ENCODE results near the gene STXBP2.

Gene STXBP2

DNA sequence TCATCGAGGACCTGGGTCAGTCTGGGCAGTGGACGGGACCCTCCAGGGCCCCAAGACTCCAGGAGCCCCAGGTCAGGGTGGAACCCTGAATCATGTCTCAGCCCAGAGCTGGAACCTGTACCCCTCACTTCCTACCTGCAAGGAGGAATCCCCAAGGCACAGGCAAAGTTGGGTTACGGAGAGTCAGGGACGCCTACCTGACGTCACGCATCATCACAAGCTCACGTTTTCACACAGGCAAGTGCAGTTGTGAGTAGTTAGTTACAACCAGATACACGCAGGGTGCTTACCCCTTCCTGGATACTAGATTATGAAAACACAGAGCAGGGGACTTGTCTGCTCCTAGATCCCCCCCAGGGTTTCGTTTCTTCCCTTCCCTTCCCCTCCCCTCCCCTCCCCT is 33.9 kb downstream of the STXBP2 start:
- Histone ChIP-seq H3K4me3 (no peak overlapping the region), H3K27ac (no peak overlapping the region)

DNA sequence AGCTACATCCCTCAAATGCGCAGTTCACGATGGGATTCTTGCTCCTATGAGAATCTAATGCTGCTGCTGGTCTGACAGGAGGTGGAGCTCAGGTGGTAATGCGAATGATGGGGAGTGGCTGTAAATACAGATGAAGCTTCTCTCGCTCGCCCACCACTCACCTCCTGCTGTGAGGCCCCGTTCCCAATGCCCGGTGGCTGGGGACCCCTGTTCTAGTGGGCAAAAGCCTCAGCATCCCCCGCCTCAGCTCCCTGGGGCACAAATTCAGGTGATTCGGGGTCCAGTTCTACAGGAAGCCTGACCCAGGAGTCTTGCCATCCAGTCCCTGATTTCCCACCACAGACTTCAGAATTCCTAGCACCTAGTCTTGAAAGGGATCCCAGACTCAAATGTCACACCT is 35.6 kb downstream of the STXBP2 start:
- H3K27ac ChIP-seq = no peak overlapping the region
- H3K4me3 ChIP-seq = no peak overlapping the region

DNA sequence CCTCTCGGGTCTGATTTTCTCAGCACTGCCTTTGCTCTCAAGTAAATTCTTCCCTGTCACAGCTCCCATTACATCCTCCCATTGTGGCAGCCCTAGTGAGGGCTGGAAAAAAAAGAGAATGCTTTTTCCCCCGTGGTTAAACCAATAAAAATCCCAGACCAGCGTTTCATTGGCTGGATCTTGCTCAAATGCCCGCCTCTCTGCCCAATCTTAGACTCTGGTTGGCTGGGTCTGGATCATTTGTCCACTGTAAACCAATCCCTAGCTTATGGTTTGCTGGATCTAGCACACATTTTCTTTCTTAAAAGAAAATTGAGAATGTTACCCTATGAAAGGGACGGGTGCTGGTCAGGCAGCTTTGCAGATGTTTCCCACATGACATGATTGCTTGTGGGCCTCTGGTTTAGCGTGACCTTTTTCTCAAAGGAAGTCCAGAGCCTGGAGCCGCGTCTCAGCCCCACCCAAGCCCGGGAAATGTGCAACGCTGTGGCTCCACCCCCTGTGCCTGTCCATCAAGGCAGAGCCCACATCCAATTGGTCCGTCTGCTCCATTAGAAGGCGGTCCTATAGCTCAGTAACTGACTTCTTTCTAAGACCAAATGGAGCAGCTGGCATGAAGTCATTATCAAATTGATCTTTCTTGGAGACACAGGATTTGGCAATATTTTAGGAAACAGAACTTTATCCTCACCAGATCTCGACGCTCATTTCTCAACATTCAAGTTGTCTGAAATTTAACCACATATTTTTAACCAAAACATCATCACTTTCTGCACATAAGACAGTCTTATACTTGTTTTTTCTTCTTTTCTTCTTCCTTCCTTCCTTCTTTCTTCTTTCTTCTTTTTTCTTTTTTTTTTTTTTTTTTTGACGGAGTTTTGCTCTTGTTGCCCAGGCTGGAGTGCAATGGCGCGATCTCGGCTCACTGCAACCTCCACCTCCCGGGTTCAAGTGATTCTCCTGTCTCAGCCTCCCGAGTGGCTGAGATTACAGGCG is 37.4 kb downstream of the STXBP2 start:
- H3K27ac ChIP-seq = peak overlapping the region in 1 of 21 experiments; percentile 21
- no peak overlapping the region for H3K4me3 ChIP-seq

DNA sequence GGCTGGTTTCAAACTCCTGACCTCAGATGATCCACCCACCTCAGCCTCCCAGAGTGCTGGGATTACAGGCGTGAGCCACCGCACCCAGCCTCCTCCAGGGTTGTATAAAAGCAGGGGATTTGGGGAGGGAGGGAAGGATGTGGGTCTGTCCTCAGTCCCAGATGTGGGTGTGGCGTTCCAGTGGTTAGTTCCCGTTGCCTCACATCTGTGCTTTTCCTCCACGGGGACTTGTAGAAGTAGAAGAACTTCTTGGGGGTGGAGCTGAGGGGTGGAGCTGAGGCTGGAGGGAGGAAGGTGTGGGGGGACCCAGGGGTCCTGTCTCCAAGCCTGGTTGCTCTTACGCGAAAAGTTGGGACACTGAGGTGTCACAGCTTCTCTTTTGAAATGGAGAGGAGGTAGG is 39.5 kb downstream of the STXBP2 start:
- Histone ChIP-seq H3K27ac (peak overlapping the region in 1 of 21 experiments; percentile 26), H3K4me3 (no peak overlapping the region)

DNA sequence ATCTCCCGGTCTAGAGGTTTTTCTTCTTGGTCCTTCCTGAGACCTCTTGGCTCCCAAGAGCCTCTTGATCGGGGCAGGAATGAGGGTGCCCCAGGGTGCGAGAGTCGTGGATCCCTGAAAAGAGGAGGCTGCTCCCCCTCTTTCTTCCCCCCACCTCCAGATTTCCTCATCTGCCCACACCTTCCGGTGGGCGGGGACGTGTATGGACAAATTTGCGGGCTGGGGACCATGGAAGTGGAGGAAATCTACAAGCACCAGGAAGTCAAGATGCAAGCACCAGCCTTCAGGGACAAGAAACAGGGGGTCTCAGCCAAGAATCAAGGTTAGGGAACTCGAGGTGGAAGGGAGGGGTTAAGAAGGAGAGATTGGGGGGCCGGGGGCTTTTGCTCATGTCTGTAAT is 39.9 kb downstream of the STXBP2 start, which contains the start of gene MCEMP1:
TSS of gene MCEMP1 (plus strand) at position 237 of the 400 bp plus-strand sequence. CDS start at position 268, 31 bp downstream.
- no peak within 1 kb of the TSS for H3K4me3 ChIP-seq
- H3K27ac ChIP-seq = peak within 1 kb of the TSS in 3 of 21 experiments; percentile 0 to 48 (median 26)

DNA sequence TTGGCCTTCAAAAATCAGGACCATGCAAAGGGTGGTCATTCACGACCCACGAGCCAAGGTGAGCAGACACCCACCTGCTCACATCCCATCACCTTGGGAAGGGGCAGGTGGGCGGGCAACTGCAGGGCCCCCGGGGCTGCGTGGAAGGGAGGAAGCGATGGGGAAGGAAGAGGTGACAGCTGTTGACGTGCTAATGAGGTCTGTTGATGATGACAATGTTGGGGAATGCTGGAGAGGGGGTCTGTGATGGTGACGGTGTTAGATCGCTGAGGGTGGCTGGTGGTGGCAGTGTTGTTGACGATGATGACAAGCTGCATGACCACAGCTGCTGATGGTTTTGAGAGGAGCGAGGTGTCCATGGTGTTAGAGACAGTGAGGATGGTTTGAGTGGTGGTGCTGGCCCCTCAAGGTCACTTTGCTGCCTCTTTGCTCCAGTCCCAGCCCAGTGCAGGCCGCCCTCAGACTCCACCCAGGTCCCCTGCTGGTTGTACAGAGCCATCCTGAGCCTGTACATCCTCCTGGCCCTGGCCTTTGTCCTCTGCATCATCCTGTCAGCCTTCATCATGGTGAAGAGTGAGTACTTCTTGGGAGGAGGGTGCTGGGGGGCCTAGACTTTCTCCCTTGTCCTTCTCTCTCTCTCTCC is 40.9 kb downstream of the STXBP2 start:
- no peak overlapping the region for H3K4me3 ChIP-seq
- H3K27ac ChIP-seq = peak overlapping the region in 1 of 21 experiments; percentile 48

DNA sequence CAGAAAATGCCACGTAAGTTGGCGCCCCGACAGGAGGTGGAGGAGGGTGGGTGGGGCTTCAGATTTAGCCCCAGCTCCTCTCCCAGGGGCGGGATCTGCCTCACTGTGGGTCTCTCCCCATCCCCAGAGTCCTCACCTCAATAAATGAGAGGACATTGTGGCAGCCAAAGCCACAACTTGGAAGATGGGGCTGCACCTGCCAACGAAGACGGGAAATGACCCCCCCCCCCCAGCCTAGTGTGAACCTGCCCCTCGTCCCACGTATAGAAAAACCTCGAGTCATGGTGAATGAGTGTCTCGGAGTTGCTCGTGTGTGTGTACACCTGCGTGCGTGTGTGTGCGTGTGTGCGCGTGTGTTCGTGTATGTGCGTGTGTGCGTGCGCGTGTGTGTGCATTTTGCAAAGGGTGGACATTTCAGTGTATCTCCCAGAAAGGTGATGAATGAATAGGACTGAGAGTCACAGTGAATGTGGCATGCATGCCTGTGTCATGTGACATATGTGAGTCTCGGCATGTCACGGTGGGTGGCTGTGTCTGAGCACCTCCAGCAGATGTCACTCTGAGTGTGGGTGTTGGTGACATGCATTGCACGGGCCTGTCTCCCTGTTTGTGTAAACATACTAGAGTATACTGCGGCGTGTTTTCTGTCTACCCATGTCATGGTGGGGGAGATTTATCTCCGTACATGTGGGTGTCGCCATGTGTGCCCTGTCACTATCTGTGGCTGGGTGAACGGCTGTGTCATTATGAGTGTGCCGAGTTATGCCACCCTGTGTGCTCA is 42.3 kb downstream of the STXBP2 start:
- Histone ChIP-seq H3K4me3 (no peak overlapping the region), H3K27ac (peak overlapping the region in 1 of 21 experiments; percentile 15)

DNA sequence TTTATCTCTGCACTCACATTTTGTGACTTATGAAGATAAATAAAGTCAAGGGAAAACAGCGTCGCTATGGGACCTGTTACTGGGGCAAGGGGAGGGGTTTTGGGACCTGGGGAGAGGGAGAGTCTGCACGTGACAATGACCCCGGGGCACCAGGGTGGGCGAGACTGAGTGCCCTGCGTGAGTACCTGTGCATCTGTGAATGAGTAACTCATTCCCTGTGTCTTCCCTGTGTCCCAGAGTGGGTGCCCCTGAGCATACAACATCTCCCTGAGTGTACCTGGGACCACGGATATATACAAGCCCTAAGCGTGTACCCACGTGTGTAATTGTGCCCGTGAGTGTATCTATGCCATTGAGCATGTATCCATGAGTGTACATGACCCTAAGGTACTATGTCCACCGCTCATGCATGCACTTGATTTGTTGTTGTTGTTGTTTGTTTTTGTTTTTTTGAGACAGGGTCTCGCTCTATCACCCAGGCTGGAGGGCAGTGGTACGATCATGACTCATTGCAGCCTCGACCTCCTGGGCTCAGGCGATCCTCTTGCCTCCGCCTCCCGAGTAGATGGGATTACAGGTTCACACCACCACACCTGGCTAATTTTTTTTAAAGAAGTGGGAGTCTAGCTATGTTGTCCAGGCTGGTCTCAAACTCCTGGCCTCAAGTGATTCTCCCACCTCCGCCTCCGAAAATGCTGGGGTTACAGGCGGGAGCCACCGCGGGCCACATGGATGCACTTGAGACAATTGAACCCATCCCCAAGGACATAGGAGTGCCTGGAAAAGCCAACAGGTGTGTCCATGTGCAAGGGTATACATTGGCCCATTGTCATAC is 43.1 kb downstream of the STXBP2 start:
- Histone ChIP-seq H3K27ac (peak overlapping the region in 7 of 21 experiments; percentile 95 to 99 (median 97)), H3K4me3 (peak overlapping the region; percentile 84 to 100 (median 98))

DNA sequence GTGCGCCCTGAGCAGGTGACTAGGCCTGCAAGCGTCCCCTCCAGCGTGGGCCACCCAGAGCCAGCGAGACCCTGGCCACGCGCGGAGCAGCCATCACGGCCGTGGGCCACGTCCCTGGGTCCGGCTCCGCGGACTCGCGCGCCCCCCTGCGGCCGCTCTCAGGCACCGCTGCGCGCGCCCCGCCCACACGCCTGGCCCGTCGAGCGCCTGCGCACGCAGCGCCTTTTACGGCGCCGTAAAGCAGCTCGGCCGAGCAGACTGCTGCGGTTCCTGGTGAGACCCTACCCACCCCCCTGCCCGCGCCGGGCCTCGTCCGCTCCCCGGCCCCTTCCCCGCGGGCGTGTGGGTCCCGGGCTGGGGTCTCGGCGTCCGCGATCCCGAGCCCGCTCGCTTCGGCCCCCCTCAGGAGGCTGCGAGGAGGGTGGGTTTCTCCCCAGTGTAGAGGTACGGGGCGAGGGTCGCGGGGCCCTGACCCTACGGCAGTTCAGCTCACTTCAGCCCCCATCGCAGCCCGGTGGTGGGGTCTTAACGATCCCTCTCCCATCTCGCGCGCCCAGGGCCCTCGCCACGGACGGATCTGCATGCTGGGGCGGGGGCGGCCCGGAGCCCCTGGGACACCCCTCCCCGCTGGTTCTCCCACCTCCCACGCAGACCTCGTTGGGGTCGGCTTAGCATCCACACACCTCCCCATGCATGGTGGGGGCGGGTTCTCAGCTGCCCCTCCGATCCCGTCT is 43.9 kb downstream of the STXBP2 start, which contains the start of gene TRAPPC5:
TSS of gene TRAPPC5 (plus strand) at position 228 of the 734 bp plus-strand sequence. CDS start 1,421 bp downstream, outside the sequence.
- Histone ChIP-seq H3K27ac (peak within 1 kb of the TSS; percentile 65 to 99 (median 96)), H3K4me3 (peak within 1 kb of the TSS; percentile 84 to 100 (median 98))

DNA sequence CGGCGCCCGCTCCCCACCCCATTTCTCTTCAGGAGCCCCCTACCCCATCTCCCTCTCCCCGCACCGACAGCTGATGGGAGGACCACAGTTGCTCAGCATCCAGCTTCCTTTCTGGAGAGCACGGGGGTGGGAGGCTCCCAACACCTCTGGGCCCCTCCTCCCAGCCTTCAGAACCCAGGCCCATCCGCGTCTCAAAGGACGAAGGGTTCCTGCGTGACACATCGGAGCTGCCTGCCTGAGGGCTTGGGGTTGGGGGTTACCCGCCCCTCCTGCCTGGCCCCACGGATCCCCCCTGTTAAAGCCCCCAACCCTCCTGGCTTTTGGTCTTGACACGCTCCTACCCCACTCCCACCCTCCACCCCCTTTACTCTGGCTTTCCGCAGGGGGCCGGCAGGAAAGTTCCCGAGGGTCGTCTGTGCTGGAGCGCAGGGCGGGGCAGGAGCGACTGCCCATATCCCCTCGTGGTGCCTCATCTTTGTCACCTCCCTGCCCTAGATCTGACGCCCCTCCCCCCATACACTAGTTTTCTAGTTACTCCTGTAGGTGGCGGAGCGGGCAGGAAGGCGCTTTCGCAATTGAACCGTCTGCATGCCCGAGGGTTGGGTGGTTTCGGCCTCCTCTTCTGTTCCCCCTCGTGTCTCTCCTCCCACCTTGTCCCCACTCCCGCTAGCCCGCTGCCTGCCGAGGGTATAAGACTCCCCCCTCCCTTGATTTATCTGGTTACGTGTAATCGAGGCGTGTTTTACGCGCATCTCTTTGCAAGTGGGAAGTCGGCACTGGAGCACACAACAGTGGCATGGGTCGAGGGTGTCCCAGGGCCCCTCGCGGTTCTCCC is 44.6 kb downstream of the STXBP2 start:
- peak overlapping the region; percentile 84 to 100 (median 98) for H3K4me3 ChIP-seq
- H3K27ac ChIP-seq = peak overlapping the region; percentile 65 to 99 (median 96)

DNA sequence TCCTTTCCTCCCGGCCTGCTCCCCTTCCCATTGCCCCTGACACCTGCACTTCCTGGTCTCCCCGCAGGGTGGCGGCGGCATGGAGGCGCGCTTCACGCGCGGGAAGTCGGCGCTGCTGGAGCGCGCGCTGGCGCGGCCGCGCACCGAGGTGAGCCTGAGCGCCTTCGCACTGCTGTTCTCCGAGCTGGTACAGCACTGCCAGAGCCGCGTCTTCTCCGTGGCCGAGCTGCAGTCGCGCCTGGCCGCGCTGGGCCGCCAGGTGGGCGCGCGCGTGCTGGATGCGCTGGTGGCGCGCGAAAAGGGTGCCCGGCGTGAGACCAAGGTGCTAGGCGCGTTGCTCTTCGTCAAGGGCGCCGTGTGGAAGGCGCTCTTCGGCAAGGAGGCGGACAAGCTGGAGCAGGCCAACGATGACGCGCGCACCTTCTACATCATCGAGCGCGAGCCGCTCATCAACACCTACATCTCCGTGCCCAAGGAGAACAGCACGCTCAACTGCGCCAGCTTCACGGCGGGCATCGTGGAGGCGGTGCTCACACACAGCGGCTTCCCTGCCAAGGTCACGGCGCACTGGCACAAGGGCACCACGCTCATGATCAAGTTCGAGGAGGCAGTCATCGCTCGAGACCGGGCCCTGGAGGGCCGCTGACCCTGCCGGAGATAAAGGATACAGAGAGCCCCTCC is 45.4 kb downstream of the STXBP2 start:
- peak overlapping the region in 10 of 21 experiments; percentile 89 to 99 (median 96) for H3K27ac ChIP-seq
- H3K4me3 ChIP-seq = peak overlapping the region in 4 of 7 experiments; percentile 90 to 100 (median 98)

DNA sequence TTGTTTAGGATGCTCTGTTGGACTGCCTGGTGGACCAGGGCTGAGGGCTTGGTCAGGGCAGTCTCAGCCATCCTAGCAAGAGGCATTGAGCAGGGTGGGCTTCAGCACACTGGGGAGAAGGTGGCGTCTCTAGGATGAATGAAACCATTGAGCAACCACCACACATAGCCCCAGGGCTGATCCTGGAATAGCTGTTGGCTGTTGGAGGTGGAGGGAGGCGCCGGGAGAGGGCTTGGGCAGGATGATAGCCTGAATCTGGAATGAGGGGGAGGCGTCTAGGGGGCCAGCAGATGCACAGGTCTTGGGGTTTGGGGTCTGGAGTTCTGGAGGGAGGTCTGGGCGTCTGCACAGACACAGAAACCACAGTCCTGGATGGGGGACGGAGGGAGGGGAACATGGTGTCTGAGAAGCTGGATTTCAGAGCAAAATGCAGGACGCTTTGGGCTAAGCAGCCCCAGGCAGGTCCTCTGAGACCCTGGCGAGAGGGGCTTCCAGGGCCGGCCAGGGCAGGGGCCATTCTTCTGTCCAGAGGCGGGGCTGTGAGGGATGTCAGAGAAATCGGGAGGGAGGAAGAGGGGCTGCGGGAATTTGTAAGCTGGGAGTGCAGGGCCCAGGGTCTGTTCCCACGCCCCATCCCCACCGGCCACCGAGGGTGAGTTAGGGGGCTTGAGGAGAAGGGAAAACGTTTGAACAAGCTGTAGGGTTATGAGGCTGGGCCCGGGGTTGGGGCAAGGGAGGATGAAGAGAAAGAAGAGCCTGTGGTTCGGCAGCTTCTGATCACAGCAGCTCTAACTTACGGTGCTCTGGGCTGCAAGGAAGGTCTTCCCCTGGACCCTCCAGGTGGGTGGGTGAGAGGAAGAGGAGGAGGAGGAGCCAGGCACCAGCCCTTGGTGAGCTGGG is 48.9 kb downstream of the STXBP2 start:
- H3K27ac ChIP-seq = no peak overlapping the region
- H3K4me3 ChIP-seq = no peak overlapping the region

DNA sequence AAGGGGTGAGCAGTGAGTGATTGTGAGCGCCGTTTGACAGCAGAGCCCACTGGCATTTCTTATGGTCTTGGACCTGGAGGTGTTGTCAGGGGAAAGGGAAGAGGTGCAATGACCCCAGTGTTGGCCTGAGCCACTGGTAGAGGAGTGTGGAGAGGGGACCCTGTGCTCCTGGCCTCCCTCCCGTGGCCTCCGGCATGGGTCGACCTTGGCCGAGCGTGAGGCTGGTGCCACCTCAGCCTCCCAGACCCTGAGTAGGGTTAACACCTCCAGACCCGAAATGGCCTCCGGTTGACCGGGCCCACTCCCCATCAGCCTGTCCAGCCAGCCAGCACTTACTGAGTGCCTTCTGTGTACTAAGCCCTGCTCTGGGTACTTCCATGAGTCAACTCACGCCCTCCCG is 50.3 kb downstream of the STXBP2 start:
- no peak overlapping the region for H3K27ac ChIP-seq
- H3K4me3 ChIP-seq = no peak overlapping the region

DNA sequence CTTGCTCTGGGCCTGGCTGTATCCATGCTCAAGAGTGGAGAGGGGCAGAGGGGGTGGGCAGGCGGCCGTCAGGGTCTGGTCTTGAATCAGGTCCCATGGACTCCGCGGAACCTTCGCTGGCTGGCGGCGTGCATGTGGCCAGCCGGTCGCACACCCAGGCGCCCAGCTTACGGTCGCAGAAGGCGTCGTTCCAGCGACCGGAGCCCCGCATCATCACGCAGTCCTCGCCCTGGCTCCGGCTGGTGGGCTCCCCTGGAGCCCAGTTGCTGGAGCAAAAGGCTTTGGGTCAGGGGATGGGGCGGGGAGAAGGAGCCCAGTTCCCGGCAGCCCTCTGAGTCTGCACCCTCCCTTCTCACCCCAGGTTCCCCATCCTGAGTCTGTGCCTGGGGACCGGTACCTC is 52.3 kb downstream of the STXBP2 start:
- H3K27ac ChIP-seq = no peak overlapping the region
- no peak overlapping the region for H3K4me3 ChIP-seq

DNA sequence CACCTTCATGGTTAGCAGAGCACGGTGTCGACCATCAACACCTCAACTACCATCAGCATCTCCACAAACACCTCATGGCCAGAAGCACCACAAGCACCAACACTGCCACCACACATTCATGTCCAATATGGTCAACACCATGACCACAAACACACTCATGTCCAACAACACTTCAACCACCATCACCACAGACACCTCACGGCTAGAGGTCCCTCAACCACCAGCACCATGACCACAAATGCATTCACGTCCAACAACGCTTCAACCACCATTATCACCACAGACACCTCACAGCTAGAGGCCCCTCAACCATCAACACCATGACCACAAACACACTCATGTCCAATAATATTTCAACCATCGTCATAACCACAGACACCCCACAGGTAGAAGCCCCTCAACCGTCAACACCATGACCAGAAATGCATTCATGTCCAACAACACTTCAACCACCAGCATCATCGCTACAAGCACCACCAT is 53.9 kb downstream of the STXBP2 start:
- Histone ChIP-seq H3K4me3 (no peak overlapping the region), H3K27ac (no peak overlapping the region)

DNA sequence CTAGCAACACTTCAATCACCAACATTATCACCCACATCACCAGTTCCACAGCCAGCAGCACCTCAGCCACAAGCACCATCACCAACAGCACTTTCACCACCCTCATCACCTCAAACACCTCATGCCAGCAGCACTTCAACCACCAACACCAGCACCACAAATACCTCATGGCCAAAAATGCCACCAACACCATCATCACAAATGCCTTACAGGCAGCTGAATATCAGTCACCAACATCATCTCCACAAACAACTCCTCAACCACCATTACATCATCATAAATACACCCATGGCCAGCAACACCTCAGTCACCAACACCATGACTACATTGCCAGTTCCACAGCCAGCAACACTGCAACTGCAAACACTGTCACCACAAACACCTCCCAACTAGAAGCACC is 54.6 kb downstream of the STXBP2 start:
- Histone ChIP-seq H3K4me3 (no peak overlapping the region), H3K27ac (no peak overlapping the region)
